HT-29 (cell line): ENCODE measurements around the gene SIGLEC8. TPM values are rescaled to one million over a fixed set of nuclear protein-coding genes. Genes with fewer than 3 reads are reported as not detected.
A peak's percentile ranks its signal among the peaks of the same experiment; 100 is the strongest.
"Not testable (repeated sequence)": the region's sequence is repeated elsewhere in the genome, so short reads cannot be mapped to it uniquely, and the experiment has no call there.

Source experiments
- DNase-seq: peaks from one replicate; pipeline ENCODE4 v3.0.0-alpha.2; 2015; ENCODE audit warnings: low spot score
- total RNA-seq: library from RNA; depleted of rRNA; stranded (reverse); fragments of >200 nt; shearing (Covaris generic); gene quantifications from 2 replicates; pipeline ENCODE4 v1.2.3, GENCODE V29; 2014

The SIGLEC8 gene
- total RNA-seq, 1 experiment from 2014 or later, result not detected

- peak; percentile 98 for DNase-seq
Measured at GRCh38 chr19:51473009-51473707, 14.9 kb upstream of the SIGLEC8 start.

GRCh38 chr19:51472607-51473006, 14.4 kb upstream of the SIGLEC8 start:
- DNase-seq, result no peak

- no peak for DNase-seq
Measured at GRCh38 chr19:51471527-51471926, 13.3 kb upstream of the SIGLEC8 start.

- no peak for DNase-seq
Measured at GRCh38 chr19:51470966-51471365, 12.7 kb upstream of the SIGLEC8 start.

- DNase-seq, result no peak
Measured at GRCh38 chr19:51469629-51470028, 11.4 kb upstream of the SIGLEC8 start.

GRCh38 chr19:51469162-51469561, 10.9 kb upstream of the SIGLEC8 start:
- no peak for DNase-seq

GRCh38 chr19:51468545-51468920, 10.3 kb upstream of the SIGLEC8 start:
- DNase-seq, result no peak

GRCh38 chr19:51467864-51468544, 9.8 kb upstream of the SIGLEC8 start:
- peak; percentile 13 for DNase-seq

- no peak for DNase-seq
Measured at GRCh38 chr19:51466723-51467122, 8.5 kb upstream of the SIGLEC8 start.

GRCh38 chr19:51463976-51464581, 5.8 kb upstream of the SIGLEC8 start:
- DNase-seq, result not testable (repeated sequence)

GRCh38 chr19:51462681-51463080, 4.4 kb upstream of the SIGLEC8 start:
- DNase-seq, result no peak

- no peak for DNase-seq
Measured at GRCh38 chr19:51462276-51462675, 4.0 kb upstream of the SIGLEC8 start.

GRCh38 chr19:51461723-51462161, 3.5 kb upstream of the SIGLEC8 start:
- DNase-seq, result no peak

- no peak for DNase-seq
Measured at GRCh38 chr19:51460164-51460992, 2.1 kb upstream of the SIGLEC8 start.

GRCh38 chr19:51458899-51459505, 748 bp upstream of the SIGLEC8 start:
- no peak for DNase-seq

- no peak for DNase-seq
Measured at GRCh38 chr19:51457351-51458013, 772 bp downstream of the SIGLEC8 start.

GRCh38 chr19:51456541-51457290, 1.5 kb downstream of the SIGLEC8 start:
- no peak for DNase-seq

GRCh38 chr19:51450730-51451307, 7.4 kb downstream of the SIGLEC8 start:
- DNase-seq, result no peak

- DNase-seq, result no peak
Measured at GRCh38 chr19:51448411-51449016, 9.7 kb downstream of the SIGLEC8 start.
